IMR-90 (cell line): ENCODE data around the gene MAST3. TPM values are rescaled to one million over a fixed set of nuclear protein-coding genes. Genes with fewer than 3 reads are reported as not detected.

ENCODE experiments used
- ATAC-seq: fragments of 200-7000 bp; cut with Tn5 transposase; 2 replicates; pipeline ENCODE4 v1.9.1; 2020; ENCODE audit warnings: low read depth, mild to moderate bottlenecking, moderate library complexity
- BruUV-seq: library from RNA; stranded (reverse); fragments of 400-500 nt; replicated peaks from 2 replicates; lab custom pipeline; 2021; lab: Mats Ljungman, UMichigan
- CTCF ChIA-PET: fragments of 300-600 bp; formaldehyde crosslinking; extraction: SDS; loops from one replicate; lab custom pipeline; 2021; ENCODE audit warnings: antibody characterized with exemption; lab: Yijun Ruan, JAX
- POLR2A ChIA-PET: fragments of 300-600 bp; sonication (Branson Sonifier 250); formaldehyde crosslinking; loops from one replicate; lab custom pipeline; 2022; ENCODE audit warnings: antibody characterized with exemption; ENCODE audit not compliant: unreplicated experiment; lab: Charles Lee
- DNase-seq: peaks from one replicate; pipeline ENCODE4 v3.0.0; 2013
- H2AFZ ChIP-seq: replicated peaks from 2 replicates; pipeline ENCODE3; 2013; ENCODE audit warnings: low read length, mild to moderate bottlenecking; ENCODE audit not compliant: poor library complexity
- H2AK5ac ChIP-seq: 2 replicates; pipeline ENCODE4 v1.6.1; 2013; ENCODE audit warnings: low read depth, low read length, inconsistent platforms
- H2AK9ac ChIP-seq: replicated peaks from 2 replicates; pipeline ENCODE3; 2013; ENCODE audit warnings: mild to moderate bottlenecking, low read depth, low read length, moderate library complexity; ENCODE audit not compliant: poor library complexity
- H2BK120ac ChIP-seq: 2 replicates; pipeline ENCODE4 v1.6.1; 2013; ENCODE audit warnings: low read depth, low read length, inconsistent platforms
- H2BK15ac ChIP-seq: 3 replicates; pipeline ENCODE4 v1.6.1; 2013; ENCODE audit warnings: low read depth, low read length, inconsistent platforms
- H2BK20ac ChIP-seq: 2 replicates; pipeline ENCODE4 v1.6.1; 2013; ENCODE audit warnings: low read depth, mild to moderate bottlenecking, inconsistent platforms, low read length, moderate library complexity
- H2BK5ac ChIP-seq: 2 replicates; pipeline ENCODE4 v1.6.1; 2013; ENCODE audit warnings: mild to moderate bottlenecking, low read depth, low read length, inconsistent platforms; ENCODE audit not compliant: poor library complexity, severe bottlenecking
- H3K14ac ChIP-seq: replicated peaks from 2 replicates; pipeline ENCODE4 v1.6.1; 2013; ENCODE audit warnings: low read depth, low read length, inconsistent platforms
- H3K18ac ChIP-seq: 2 replicates; pipeline ENCODE4 v1.6.1; 2013; ENCODE audit warnings: low read depth, low read length, control low read depth
- H3K23ac ChIP-seq: 2 replicates; pipeline ENCODE4 v1.6.1; 2013; ENCODE audit warnings: low read depth, low read length, inconsistent platforms
- H3K27ac ChIP-seq: 2 replicates; pipeline ENCODE4 v1.5.1; 2013; ENCODE audit warnings: mild to moderate bottlenecking, control low read depth, low read length; ENCODE audit not compliant: insufficient read depth
- H3K27me3 ChIP-seq: 2 replicates; pipeline ENCODE4 v1.6.1; 2013; ENCODE audit warnings: low read length; ENCODE audit not compliant: control insufficient read depth, insufficient read depth
- H3K36me3 ChIP-seq: 2 replicates; pipeline ENCODE4 v1.6.1; 2013; ENCODE audit warnings: low read length, mixed read lengths; ENCODE audit not compliant: control insufficient read depth, insufficient read depth
- H3K4ac ChIP-seq: 2 replicates; pipeline ENCODE4 v1.6.1; 2013; ENCODE audit warnings: low read depth, low read length, inconsistent platforms
- H3K4me1 ChIP-seq: 2 replicates; pipeline ENCODE4 v1.6.1; 2013; ENCODE audit warnings: low read length, mixed read lengths; ENCODE audit not compliant: control insufficient read depth, insufficient read depth
- H3K4me2 ChIP-seq: 2 replicates; pipeline ENCODE4 v1.6.1; 2013; ENCODE audit warnings: low read depth, mild to moderate bottlenecking, control low read depth, low read length, moderate library complexity
- H3K4me3 ChIP-seq: 2 replicates; pipeline ENCODE4 v1.5.1; 2013; ENCODE audit warnings: low read depth, mild to moderate bottlenecking, control low read depth, low read length, moderate library complexity; ENCODE audit not compliant: insufficient read depth
- H3K56ac ChIP-seq: 2 replicates; pipeline ENCODE4 v1.6.1; 2013; ENCODE audit warnings: low read length, inconsistent platforms; ENCODE audit not compliant: insufficient read depth; ENCODE audit errors: extremely low read depth
- H3K79me1 ChIP-seq, 2 experiments: 2 replicates each; pipeline ENCODE4 v1.6.1; 2013; ENCODE audit warnings: low read length in 2 of 2, inconsistent platforms in 1 of 2, low read depth in 1 of 2
- H3K9ac ChIP-seq: 2 replicates; pipeline ENCODE4 v1.6.1; 2013; ENCODE audit warnings: low read depth, low read length, control low read depth
- H3K9me1 ChIP-seq: 2 replicates; pipeline ENCODE4 v1.6.1; 2013; ENCODE audit warnings: low read length, inconsistent platforms; ENCODE audit not compliant: insufficient read depth
- H3K9me3 ChIP-seq: 2 replicates; pipeline ENCODE4 v1.6.1; 2013; ENCODE audit warnings: low read length; ENCODE audit not compliant: control insufficient read depth, insufficient read depth
- H4K20me1 ChIP-seq: 2 replicates; pipeline ENCODE4 v1.6.1; 2013; ENCODE audit warnings: low read length, inconsistent platforms; ENCODE audit not compliant: insufficient read depth
- H4K5ac ChIP-seq: 2 replicates; pipeline ENCODE4 v1.6.1; 2013; ENCODE audit warnings: mild to moderate bottlenecking, low read depth, low read length, control low read depth
- H4K8ac ChIP-seq, 2 experiments: 2 replicates each; pipeline ENCODE4 v1.6.1; 2013; ENCODE audit warnings: low read depth in 2 of 2, low read length in 2 of 2, control low read depth in 1 of 2, inconsistent platforms in 1 of 2
- H4K91ac ChIP-seq: 2 replicates; pipeline ENCODE4 v1.6.1; 2013; ENCODE audit warnings: low read depth, low read length, inconsistent platforms; ENCODE audit not compliant: insufficient read depth
- CHD1 ChIP-seq: IDR thresholded peaks from 2 replicates; pipeline ENCODE4 v1.6.1; 2012; ENCODE audit warnings: low read depth, low read length, improper control_type of control experiment
- MAZ ChIP-seq: IDR thresholded peaks from 2 replicates; pipeline ENCODE4 v1.6.1; 2012; ENCODE audit warnings: low read depth, mild to moderate bottlenecking, low read length, improper control_type of control experiment, moderate library complexity, borderline replicate concordance
- MXI1 ChIP-seq: IDR thresholded peaks from 2 replicates; pipeline ENCODE4 v1.6.1; 2012; ENCODE audit warnings: low read depth, mild to moderate bottlenecking, low read length, moderate library complexity, borderline replicate concordance
- NFE2L2 ChIP-seq: fragments of 150-350 bp; IDR thresholded peaks from 2 replicates; pipeline ENCODE4 v1.6.1; 2016; ENCODE audit warnings: low read depth, mild to moderate bottlenecking, low read length
- RAD21 ChIP-seq: IDR thresholded peaks from 2 replicates; pipeline ENCODE4 v1.6.1; 2012; ENCODE audit warnings: low read length, improper control_type of control experiment
- RCOR1 ChIP-seq: IDR thresholded peaks from 2 replicates; pipeline ENCODE4 v1.6.1; 2012; ENCODE audit warnings: mild to moderate bottlenecking, low read length, improper control_type of control experiment; ENCODE audit not compliant: insufficient replicate concordance
- RFX5 ChIP-seq: IDR thresholded peaks from 2 replicates; pipeline ENCODE4 v1.8.0; 2012; ENCODE audit warnings: low read depth, mild to moderate bottlenecking, low read length, moderate library complexity
- WGBS, 2 experiments: methylation state at CpG; one replicate each; pipeline versions ENCODE4 v1.1.5 to v1.1.7; 2013; ENCODE audit warnings: missing lambda C conversion rate in 2 of 2; ENCODE audit not compliant: insufficient read length in 1 of 2; ENCODE audit errors: extremely low coverage in 2 of 2; 5-methylcytosine and 5-hydroxymethylcytosine counted together
- dilution Hi-C: fragments of 300-500 bp; cut with HindIII; formaldehyde crosslinking; loops from one replicate; pipeline ENCODE4 v1.14.3; 2018; ENCODE audit warnings: low sequenced_read_pairs; ENCODE audit not compliant: unreplicated experiment
- in situ Hi-C: fragments of 300-500 bp; cut with MboI; formaldehyde crosslinking; loops from 3 replicates; pipeline ENCODE4 v1.14.3; 2019; ENCODE audit warnings: low sequenced_read_pairs, inconsistent platforms, mixed read lengths
- intact Hi-C: fragments of 100-400 bp; cut with micrococcal nuclease; formaldehyde crosslinking; loops from 2 replicates; pipeline ENCODE4 v1.10.0; 2022
- polyA plus RNA-seq, 3 experiments: library from polyadenylated mRNA; depleted of rRNA; stranded (reverse); fragments of >200 nt; gene quantifications; 2 replicates each; pipeline ENCODE4 v1.2.3, GENCODE V29; 2012; ENCODE audit warnings: low replicate concordance in 1 of 3
- total RNA-seq: library from RNA; depleted of rRNA; stranded (reverse); fragments of >200 nt; gene quantifications from 2 replicates; pipeline ENCODE4 v1.2.3, GENCODE V29; 2012
- TF ChIP-seq, protein P1 (sequence below): fragments of 150-350 bp; IDR thresholded peaks from 2 replicates; pipeline ENCODE4 v1.6.1; 2017; ENCODE audit warnings: mild to moderate bottlenecking, antibody characterized with exemption, low read length, low read depth
- TF ChIP-seq, protein P2 (sequence below): conservative IDR thresholded peaks from 2 replicates; pipeline ENCODE4 v1.5.1; 2012; ENCODE audit warnings: mild to moderate bottlenecking, low read depth, low read length, improper control_type of control experiment

MAST3 gene
- total and polyA plus RNA-seq, 2 of the 4 experiments (the other 2 are of a cell fraction): 1.3 to 4.3 TPM

DNA sequence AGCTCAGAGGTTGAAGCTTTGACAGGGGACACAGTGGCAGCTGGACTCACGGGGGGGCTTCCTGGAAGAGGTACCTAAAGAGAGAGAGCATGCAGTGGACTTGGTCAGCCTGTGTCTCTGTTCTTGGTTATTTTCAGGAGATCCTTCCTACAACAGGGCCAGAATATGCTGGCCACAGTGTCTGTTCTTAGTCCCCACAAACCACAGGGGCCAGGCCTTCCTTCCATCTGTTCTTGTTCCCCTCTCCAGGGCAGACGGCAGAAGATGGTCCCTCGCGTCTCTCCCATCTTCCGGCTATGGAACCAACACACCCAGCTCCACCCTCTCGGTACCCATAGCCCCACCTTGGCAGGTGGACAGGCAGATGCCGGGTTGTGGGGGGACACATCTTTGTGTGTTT, 24.8 kb downstream of the MAST3 start:
- Histone ChIP-seq H4K8ac (no peak overlapping the region), H2BK15ac (no peak overlapping the region), H3K9me3 (no peaks in the 10 kb centered on the region), H3K36me3 (peaks cover 36% of the 10 kb centered on the region), H3K14ac (no peak overlapping the region), H3K4ac (no peak overlapping the region), H3K79me1 (peaks cover 6 to 14% of the 10 kb centered on the region in 2 experiments; a peak in 2 of 4 replicates), H2BK120ac (no peak overlapping the region), H2AFZ (no peak overlapping the region), H3K4me1 (peaks cover 10% of the 10 kb centered on the region), H3K27me3 (no peaks in the 10 kb centered on the region), H3K4me3 (no peak overlapping the region), H3K56ac (no peak overlapping the region), H3K27ac (no peak overlapping the region), H2AK5ac (no peak overlapping the region), H3K9ac (no peak overlapping the region), H4K20me1 (peaks cover 2% of the 10 kb centered on the region; the same call in 1 of the 2 replicates), H3K18ac (no peak overlapping the region), H2BK20ac (no peak overlapping the region), H3K4me2 (no peak overlapping the region), H2BK5ac (no peak overlapping the region), H3K23ac (no peak overlapping the region), H2AK9ac (peak overlapping the region; percentile 42), H4K5ac (no peak overlapping the region), H3K9me1 (peaks cover 6% of the 10 kb centered on the region; the same call in 1 of the 2 replicates), H4K91ac (no peak overlapping the region)
- dilution Hi-C loops (no loop called here), in situ Hi-C loops (no loop called here), intact Hi-C loops (no loop called here)
- DNase-seq: no peak
- no peak for ATAC-seq
- TF ChIP-seq RFX5: no peak
- TF ChIP-seq, protein P1, sequence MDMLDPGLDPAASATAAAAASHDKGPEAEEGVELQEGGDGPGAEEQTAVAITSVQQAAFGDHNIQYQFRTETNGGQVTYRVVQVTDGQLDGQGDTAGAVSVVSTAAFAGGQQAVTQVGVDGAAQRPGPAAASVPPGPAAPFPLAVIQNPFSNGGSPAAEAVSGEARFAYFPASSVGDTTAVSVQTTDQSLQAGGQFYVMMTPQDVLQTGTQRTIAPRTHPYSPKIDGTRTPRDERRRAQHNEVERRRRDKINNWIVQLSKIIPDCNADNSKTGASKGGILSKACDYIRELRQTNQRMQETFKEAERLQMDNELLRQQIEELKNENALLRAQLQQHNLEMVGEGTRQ: no peak
- no peak for TF ChIP-seq MAZ
- no peak for TF ChIP-seq MXI1
- TF ChIP-seq, protein P2, sequence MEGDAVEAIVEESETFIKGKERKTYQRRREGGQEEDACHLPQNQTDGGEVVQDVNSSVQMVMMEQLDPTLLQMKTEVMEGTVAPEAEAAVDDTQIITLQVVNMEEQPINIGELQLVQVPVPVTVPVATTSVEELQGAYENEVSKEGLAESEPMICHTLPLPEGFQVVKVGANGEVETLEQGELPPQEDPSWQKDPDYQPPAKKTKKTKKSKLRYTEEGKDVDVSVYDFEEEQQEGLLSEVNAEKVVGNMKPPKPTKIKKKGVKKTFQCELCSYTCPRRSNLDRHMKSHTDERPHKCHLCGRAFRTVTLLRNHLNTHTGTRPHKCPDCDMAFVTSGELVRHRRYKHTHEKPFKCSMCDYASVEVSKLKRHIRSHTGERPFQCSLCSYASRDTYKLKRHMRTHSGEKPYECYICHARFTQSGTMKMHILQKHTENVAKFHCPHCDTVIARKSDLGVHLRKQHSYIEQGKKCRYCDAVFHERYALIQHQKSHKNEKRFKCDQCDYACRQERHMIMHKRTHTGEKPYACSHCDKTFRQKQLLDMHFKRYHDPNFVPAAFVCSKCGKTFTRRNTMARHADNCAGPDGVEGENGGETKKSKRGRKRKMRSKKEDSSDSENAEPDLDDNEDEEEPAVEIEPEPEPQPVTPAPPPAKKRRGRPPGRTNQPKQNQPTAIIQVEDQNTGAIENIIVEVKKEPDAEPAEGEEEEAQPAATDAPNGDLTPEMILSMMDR: no peak
- no peak for TF ChIP-seq RCOR1
- no peak for TF ChIP-seq NFE2L2
- TF ChIP-seq CHD1: no peak
- no peak for TF ChIP-seq RAD21
- CTCF ChIA-PET: no interaction called here
- no TSS peak for BruUV-seq
- WGBS, 2 experiments: no CpG with 5 or more reads among the region's 7 CpGs
- POLR2A ChIA-PET: no interaction called here
